ENCODE results near the gene HLA-DMA.

HLA-DMA gene

GRCh38 chr6:32962213-32962826, 9.4 kb upstream of the HLA-DMA start:
- TF ChIP-seq CTCF (IDR thresholded peaks at IDR 0.05; ENCODE audit: extremely low read depth, missing control alignments): no peak
- no peak for DNase-seq (ENCODE audit: low spot score)

DNA sequence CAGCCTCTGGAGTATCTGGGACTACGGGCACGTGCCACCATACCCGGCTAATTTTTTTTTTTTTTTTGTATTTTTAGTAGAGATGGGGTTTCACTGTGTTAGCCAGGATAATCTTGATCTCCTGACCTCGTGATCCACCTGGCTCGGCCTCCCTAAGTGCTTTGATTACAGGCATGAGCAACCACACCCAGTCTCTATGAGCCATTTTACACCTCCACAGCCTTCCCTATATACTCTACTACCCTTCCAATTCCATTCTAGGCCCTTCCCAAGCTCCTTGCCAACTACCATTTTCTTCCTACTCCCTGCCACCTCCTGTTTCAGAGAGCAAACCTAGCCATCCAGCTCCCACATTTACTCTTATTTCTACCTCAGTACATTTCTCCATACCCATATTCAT, 7.7 kb upstream of the HLA-DMA start:
- DNase-seq (ENCODE audit: low spot score): no peak
- TF ChIP-seq CTCF (IDR thresholded peaks at IDR 0.05; ENCODE audit: extremely low read depth, missing control alignments): no peak

DNA sequence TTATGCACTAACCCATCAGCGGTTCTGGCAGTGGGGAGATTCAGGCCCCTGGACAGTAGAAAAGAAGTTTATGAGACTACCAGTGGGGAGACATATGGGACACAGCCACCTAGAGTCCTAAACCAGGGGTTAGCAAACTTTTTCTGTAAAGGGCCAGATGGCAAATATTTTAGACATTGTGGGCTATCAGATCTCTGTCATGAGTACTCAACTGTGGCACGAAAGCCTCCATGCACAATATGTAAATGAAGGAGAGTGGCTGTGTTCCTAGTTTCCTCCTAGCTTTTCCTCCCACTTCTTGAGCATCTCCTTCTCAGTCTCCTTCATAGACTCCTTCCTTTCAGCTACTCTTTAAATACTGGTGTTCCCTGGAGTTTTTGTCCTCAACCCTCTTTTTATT, 3.3 kb upstream of the HLA-DMA start:
- TF ChIP-seq CTCF (IDR thresholded peaks at IDR 0.05; ENCODE audit: extremely low read depth, missing control alignments): no peak
- no peak for DNase-seq (ENCODE audit: low spot score)

DNA sequence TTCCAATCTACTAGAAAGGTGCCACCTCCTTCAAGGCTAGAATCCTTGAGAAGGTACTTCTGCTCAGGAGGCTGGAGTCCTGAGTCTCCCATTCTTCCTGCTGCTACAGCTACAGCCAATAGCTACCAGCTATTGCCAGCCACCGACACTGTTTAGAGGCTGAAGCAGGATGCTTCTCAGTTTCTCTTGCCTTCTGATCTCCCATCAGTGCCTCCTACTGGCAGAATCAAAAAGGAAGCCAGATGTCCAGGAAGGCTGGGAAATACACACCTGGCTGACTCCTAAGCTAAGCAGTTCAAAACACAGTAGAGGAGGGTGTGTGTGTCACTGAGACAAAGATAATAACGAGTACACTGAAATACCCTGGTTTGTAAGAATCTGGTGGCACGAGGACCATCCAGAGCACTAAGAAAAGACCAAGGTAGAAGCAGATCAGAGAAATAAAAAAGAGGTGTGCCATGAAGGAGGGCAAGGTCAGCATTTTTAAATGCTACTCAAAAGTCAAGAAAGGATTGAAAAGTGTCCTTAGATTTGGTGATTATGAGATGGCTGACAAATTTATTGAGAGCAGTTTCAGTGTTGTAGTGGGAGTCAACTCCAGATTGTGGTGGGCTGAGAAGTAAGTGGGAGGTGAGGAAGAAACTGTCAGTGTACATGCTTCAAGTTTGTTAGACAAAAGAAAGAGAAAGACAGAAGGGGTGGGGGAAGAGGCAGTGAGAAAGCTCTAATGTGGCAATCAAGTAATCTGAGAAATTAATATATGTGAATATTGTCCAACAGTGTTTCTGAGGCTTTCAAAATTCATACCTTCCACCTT, 2.3 kb upstream of the HLA-DMA start:
- DNase-seq (ENCODE audit: low spot score): no peak
- peak; percentile 49 for TF ChIP-seq CTCF (IDR thresholded peaks at IDR 0.05; ENCODE audit: extremely low read depth, missing control alignments)

GRCh38 chr6:32954267-32954666, 1.4 kb upstream of the HLA-DMA start:
- TF ChIP-seq CTCF (IDR thresholded peaks at IDR 0.05; ENCODE audit: extremely low read depth, missing control alignments): no peak
- DNase-seq (ENCODE audit: low spot score): no peak

DNA sequence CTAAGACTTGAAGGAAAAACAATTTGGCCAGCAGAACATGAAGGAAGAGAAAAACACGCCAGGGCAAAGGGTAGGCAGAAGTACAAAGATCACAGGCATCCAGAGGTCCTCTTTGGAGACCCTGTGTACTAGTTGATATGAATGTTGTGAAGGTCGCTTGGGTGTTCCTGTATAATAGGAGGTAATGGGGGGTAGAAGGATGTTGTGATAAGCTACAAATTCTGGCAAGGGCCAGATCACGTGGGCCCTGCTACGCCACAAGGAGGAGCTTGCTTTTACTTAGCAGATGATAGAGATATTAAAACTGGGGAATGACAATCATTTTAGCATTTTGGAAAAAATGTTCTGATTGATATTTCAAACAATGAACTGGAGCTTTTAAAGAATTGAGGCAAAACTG, 878 bp upstream of the HLA-DMA start:
- TF ChIP-seq CTCF (IDR thresholded peaks at IDR 0.05; ENCODE audit: extremely low read depth, missing control alignments): no peak

GRCh38 chr6:32950449-32950848, 2.4 kb downstream of the HLA-DMA start:
- TF ChIP-seq CTCF (IDR thresholded peaks at IDR 0.05; ENCODE audit: extremely low read depth, missing control alignments): no peak
- no peak for DNase-seq (ENCODE audit: low spot score)

More for the DNA sequence above, 878 bp upstream of the HLA-DMA start:
- DNase-seq (ENCODE audit: low spot score): no peak
